ENCODE results near the gene ORMDL3.
"Not testable (repeated sequence)": the region's sequence is repeated elsewhere in the genome, so short reads cannot be mapped to it uniquely, and the experiment has no call there.

Gene ORMDL3

GRCh38 chr17:39950871-39951348 lies 23.5 kb upstream of the ORMDL3 start:
- Histone ChIP-seq H3K36me3 (ENCODE audit: control insufficient read depth in 1 of 2, insufficient read depth in 2 of 2, low read length in 2 of 2) (no peaks in the 10 kb centered on the region), H3K4me3 (ENCODE audit: low read depth in 1 of 2, low read length in 2 of 2) (no peak overlapping the region), H3K4me1 (ENCODE audit: control insufficient read depth in 1 of 2, insufficient read depth in 2 of 2, low read length in 2 of 2) (peaks cover 11 to 12% of the 10 kb centered on the region in 2 donors), H3K27me3 (ENCODE audit: control insufficient read depth in 1 of 2, insufficient read depth in 2 of 2, low read length in 2 of 2) (no peaks in the 10 kb centered on the region), H3K9me3 (ENCODE audit: control insufficient read depth in 1 of 2, low read length in 2 of 2) (no peaks in the 10 kb centered on the region), H3K9ac (ENCODE audit: low read depth in 1 of 2, low read length in 2 of 2) (no peak overlapping the region), H3K27ac (ENCODE audit: low read depth, low read length) (no peak overlapping the region)

- no peaks in the 10 kb centered on the region for H3K36me3 ChIP-seq (ENCODE audit: control insufficient read depth in 1 of 2, insufficient read depth in 2 of 2, low read length in 2 of 2)
- no peak overlapping the region for H3K4me3 ChIP-seq (ENCODE audit: low read depth in 1 of 2, low read length in 2 of 2)
- peaks cover 11 to 12% of the 10 kb centered on the region in 2 donors for H3K4me1 ChIP-seq (ENCODE audit: control insufficient read depth in 1 of 2, insufficient read depth in 2 of 2, low read length in 2 of 2)
- no peaks in the 10 kb centered on the region for H3K9me3 ChIP-seq (ENCODE audit: control insufficient read depth in 1 of 2, low read length in 2 of 2)
- no peak overlapping the region for H3K9ac ChIP-seq (ENCODE audit: low read depth in 1 of 2, low read length in 2 of 2)
- no peak overlapping the region for H3K27ac ChIP-seq (ENCODE audit: low read depth, low read length)
- peaks cover 0 to under 1% of the 10 kb centered on the region in 2 donors for H3K27me3 ChIP-seq (ENCODE audit: control insufficient read depth in 1 of 2, insufficient read depth in 2 of 2, low read length in 2 of 2)
Measured at GRCh38 chr17:39949028-39949427, 21.6 kb upstream of the ORMDL3 start.

DNA sequence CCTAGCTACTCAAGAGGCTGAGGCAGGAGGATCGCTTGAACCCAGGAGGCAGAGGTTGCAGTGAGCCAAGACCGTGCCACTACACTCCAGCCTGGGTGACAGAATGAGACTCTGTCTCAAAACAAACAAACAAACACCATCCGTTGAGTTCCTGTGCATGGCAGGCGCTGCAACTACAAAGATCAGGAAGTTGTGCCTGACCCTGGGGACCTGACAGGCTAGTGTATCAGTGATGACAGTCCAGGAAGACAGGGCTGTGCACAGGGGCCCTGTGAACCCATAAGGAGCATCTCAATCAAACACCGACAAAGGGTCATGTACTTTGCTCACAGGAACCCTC lies 21.1 kb upstream of the ORMDL3 start:
- not testable (repeated sequence) for H3K4me3 ChIP-seq (ENCODE audit: low read depth in 1 of 2, low read length in 2 of 2); H3K9me3 ChIP-seq (ENCODE audit: control insufficient read depth in 1 of 2, low read length in 2 of 2)

GRCh38 chr17:39946551-39947330 lies 19.3 kb upstream of the ORMDL3 start:
- Histone ChIP-seq H3K27ac (ENCODE audit: low read depth, low read length) (no peak overlapping the region), H3K4me3 (ENCODE audit: low read depth in 1 of 2, low read length in 2 of 2) (no peak overlapping the region), H3K9ac (ENCODE audit: low read depth in 1 of 2, low read length in 2 of 2) (no peak overlapping the region), H3K9me3 (ENCODE audit: control insufficient read depth in 1 of 2, low read length in 2 of 2) (no peaks in the 10 kb centered on the region), H3K36me3 (ENCODE audit: control insufficient read depth in 1 of 2, insufficient read depth in 2 of 2, low read length in 2 of 2) (no peaks in the 10 kb centered on the region), H3K27me3 (ENCODE audit: control insufficient read depth in 1 of 2, insufficient read depth in 2 of 2, low read length in 2 of 2) (peaks cover 0 to 4% of the 10 kb centered on the region in 2 donors), H3K4me1 (ENCODE audit: control insufficient read depth in 1 of 2, insufficient read depth in 2 of 2, low read length in 2 of 2) (no peaks in the 10 kb centered on the region)

More for the DNA sequence above, 21.1 kb upstream of the ORMDL3 start:
- H3K27ac ChIP-seq (ENCODE audit: low read depth, low read length); H3K4me1 ChIP-seq (ENCODE audit: control insufficient read depth in 1 of 2, insufficient read depth in 2 of 2, low read length in 2 of 2); H3K36me3 ChIP-seq (ENCODE audit: control insufficient read depth in 1 of 2, insufficient read depth in 2 of 2, low read length in 2 of 2); H3K9ac ChIP-seq (ENCODE audit: low read depth in 1 of 2, low read length in 2 of 2); H3K27me3 ChIP-seq (ENCODE audit: control insufficient read depth in 1 of 2, insufficient read depth in 2 of 2, low read length in 2 of 2): not testable (repeated sequence)

GRCh38 chr17:39944393-39944711 lies 17.0 kb upstream of the ORMDL3 start:
- H3K9me3 ChIP-seq (ENCODE audit: control insufficient read depth in 1 of 2, low read length in 2 of 2) = no peaks in the 10 kb centered on the region
- H3K27ac ChIP-seq (ENCODE audit: low read depth, low read length) = no peak overlapping the region
- H3K4me3 ChIP-seq (ENCODE audit: low read depth in 1 of 2, low read length in 2 of 2) = no peak overlapping the region
- H3K36me3 ChIP-seq (ENCODE audit: control insufficient read depth in 1 of 2, insufficient read depth in 2 of 2, low read length in 2 of 2) = no peaks in the 10 kb centered on the region
- H3K4me1 ChIP-seq (ENCODE audit: control insufficient read depth in 1 of 2, insufficient read depth in 2 of 2, low read length in 2 of 2) = peaks cover 0 to 5% of the 10 kb centered on the region in 2 donors
- H3K9ac ChIP-seq (ENCODE audit: low read depth in 1 of 2, low read length in 2 of 2) = no peak overlapping the region
- H3K27me3 ChIP-seq (ENCODE audit: control insufficient read depth in 1 of 2, insufficient read depth in 2 of 2, low read length in 2 of 2) = peaks cover 0 to 4% of the 10 kb centered on the region in 2 donors

DNA sequence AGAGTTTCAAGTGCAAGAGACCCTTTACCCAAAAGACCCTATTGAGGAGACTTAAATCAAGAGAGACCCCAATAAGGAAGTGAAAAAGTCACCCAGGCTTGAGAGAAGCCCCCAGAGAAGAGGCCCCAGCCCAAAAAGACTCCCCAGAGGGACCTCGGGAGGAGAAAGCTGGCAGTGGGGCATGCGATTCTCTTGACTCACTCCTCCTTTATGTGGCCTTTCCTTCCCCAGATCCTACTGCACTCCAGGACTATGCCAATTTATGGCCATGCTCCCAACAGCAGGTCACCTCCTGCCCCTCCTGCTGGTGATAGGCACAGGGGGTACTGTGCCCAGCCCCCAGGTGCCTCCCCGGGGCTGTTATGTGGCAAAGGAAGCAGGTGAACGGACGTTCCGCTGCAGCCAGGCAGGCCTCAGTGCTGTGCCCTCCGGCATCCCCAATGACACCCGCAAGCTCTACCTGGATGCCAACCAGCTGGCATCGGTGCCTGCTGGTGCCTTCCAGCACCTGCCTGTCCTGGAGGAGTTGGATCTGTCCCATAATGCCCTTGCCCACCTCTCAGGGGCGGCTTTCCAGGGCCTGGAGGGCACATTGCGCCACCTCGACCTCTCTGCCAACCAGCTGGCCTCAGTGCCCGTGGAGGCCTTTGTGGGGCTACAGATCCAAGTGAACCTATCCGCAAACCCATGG lies 16.4 kb upstream of the ORMDL3 start:
- Histone ChIP-seq H3K4me1 (ENCODE audit: control insufficient read depth in 1 of 2, insufficient read depth in 2 of 2, low read length in 2 of 2) (peaks cover 0 to 5% of the 10 kb centered on the region in 2 donors), H3K27ac (ENCODE audit: low read depth, low read length) (no peak overlapping the region)

GRCh38 chr17:39939588-39940419 lies 12.4 kb upstream of the ORMDL3 start:
- H3K27me3 ChIP-seq (ENCODE audit: control insufficient read depth in 1 of 2, insufficient read depth in 2 of 2, low read length in 2 of 2) = peaks cover 0 to 4% of the 10 kb centered on the region in 2 donors
- H3K27ac ChIP-seq (ENCODE audit: low read depth, low read length) = no peak overlapping the region
- peaks cover 0 to 5% of the 10 kb centered on the region in 2 donors for H3K4me1 ChIP-seq (ENCODE audit: control insufficient read depth in 1 of 2, insufficient read depth in 2 of 2, low read length in 2 of 2)
- H3K4me3 ChIP-seq (ENCODE audit: low read depth in 1 of 2, low read length in 2 of 2) = no peak overlapping the region
- no peaks in the 10 kb centered on the region for H3K36me3 ChIP-seq (ENCODE audit: control insufficient read depth in 1 of 2, insufficient read depth in 2 of 2, low read length in 2 of 2)
- H3K9me3 ChIP-seq (ENCODE audit: control insufficient read depth in 1 of 2, low read length in 2 of 2) = no peaks in the 10 kb centered on the region
- no peak overlapping the region for H3K9ac ChIP-seq (ENCODE audit: low read depth in 1 of 2, low read length in 2 of 2)

More for the DNA sequence above, 16.4 kb upstream of the ORMDL3 start:
- H3K27me3 ChIP-seq (ENCODE audit: control insufficient read depth in 1 of 2, insufficient read depth in 2 of 2, low read length in 2 of 2) = peaks cover 0 to 4% of the 10 kb centered on the region in 2 donors
- no peaks in the 10 kb centered on the region for H3K36me3 ChIP-seq (ENCODE audit: control insufficient read depth in 1 of 2, insufficient read depth in 2 of 2, low read length in 2 of 2)
- H3K9ac ChIP-seq (ENCODE audit: low read depth in 1 of 2, low read length in 2 of 2) = no peak overlapping the region
- H3K4me3 ChIP-seq (ENCODE audit: low read depth in 1 of 2, low read length in 2 of 2) = no peak overlapping the region
- no peaks in the 10 kb centered on the region for H3K9me3 ChIP-seq (ENCODE audit: control insufficient read depth in 1 of 2, low read length in 2 of 2)

DNA sequence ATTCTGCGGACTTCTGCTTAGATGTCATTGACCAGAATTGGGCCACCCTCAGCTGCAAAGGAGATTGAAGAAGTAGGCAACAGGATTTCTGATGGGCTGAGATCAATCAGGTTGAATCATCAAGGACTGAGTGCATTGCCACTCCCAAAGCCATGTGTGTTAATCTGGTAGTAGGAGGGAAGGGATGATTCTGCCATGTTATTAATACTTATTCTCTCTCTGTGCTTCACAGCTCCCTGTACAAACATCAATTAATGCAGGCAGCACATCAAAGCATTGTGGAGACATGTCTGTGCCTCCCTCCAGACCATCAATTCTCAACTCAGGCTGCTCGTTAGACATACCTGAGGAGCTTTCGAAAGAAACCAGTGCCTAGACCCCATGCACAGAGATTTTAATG lies 11.7 kb upstream of the ORMDL3 start:
- Histone ChIP-seq H3K9ac (ENCODE audit: low read depth in 1 of 2, low read length in 2 of 2) (no peak overlapping the region), H3K36me3 (ENCODE audit: control insufficient read depth in 1 of 2, insufficient read depth in 2 of 2, low read length in 2 of 2) (no peaks in the 10 kb centered on the region), H3K27me3 (ENCODE audit: control insufficient read depth in 1 of 2, insufficient read depth in 2 of 2, low read length in 2 of 2) (peaks cover 0 to 4% of the 10 kb centered on the region in 2 donors), H3K4me1 (ENCODE audit: control insufficient read depth in 1 of 2, insufficient read depth in 2 of 2, low read length in 2 of 2) (peaks cover 0 to 5% of the 10 kb centered on the region in 2 donors), H3K4me3 (ENCODE audit: low read depth in 1 of 2, low read length in 2 of 2) (no peak overlapping the region), H3K27ac (ENCODE audit: low read depth, low read length) (no peak overlapping the region), H3K9me3 (ENCODE audit: control insufficient read depth in 1 of 2, low read length in 2 of 2) (no peaks in the 10 kb centered on the region)

GRCh38 chr17:39938140-39938869 lies 10.9 kb upstream of the ORMDL3 start:
- H3K4me3 ChIP-seq (ENCODE audit: low read depth in 1 of 2, low read length in 2 of 2) = no peak overlapping the region
- no peaks in the 10 kb centered on the region for H3K27me3 ChIP-seq (ENCODE audit: control insufficient read depth in 1 of 2, insufficient read depth in 2 of 2, low read length in 2 of 2)
- no peak overlapping the region for H3K27ac ChIP-seq (ENCODE audit: low read depth, low read length)
- peaks cover 0 to 5% of the 10 kb centered on the region in 2 donors for H3K4me1 ChIP-seq (ENCODE audit: control insufficient read depth in 1 of 2, insufficient read depth in 2 of 2, low read length in 2 of 2)
- no peaks in the 10 kb centered on the region for H3K9me3 ChIP-seq (ENCODE audit: control insufficient read depth in 1 of 2, low read length in 2 of 2)
- H3K9ac ChIP-seq (ENCODE audit: low read depth in 1 of 2, low read length in 2 of 2) = no peak overlapping the region
- H3K36me3 ChIP-seq (ENCODE audit: control insufficient read depth in 1 of 2, insufficient read depth in 2 of 2, low read length in 2 of 2) = no peaks in the 10 kb centered on the region

All from duodenal mucosa (tissue), 2 donors.